Subcutaneous adipose tissue (tissue), 4 donors: ENCODE measurements around the gene C7orf57. TPM values are rescaled to one million over a fixed set of nuclear protein-coding genes. Genes with fewer than 3 reads are reported as not detected.

Experiments used
- total RNA-seq, 4 donors: library from RNA; depleted of rRNA; stranded (reverse); fragments of >200 nt; gene quantifications; one replicate each; pipeline ENCODE4 v1.1.0, GENCODE V29; 2016
- TF ChIP-seq, protein P1 (sequence below): fragments of 450-650 bp; IDR thresholded peaks from one replicate; pipeline ENCODE4 v1.5.1; 2016; ENCODE audit warnings: low read depth, mild to moderate bottlenecking, control low read depth, antibody characterized with exemption, moderate library complexity

The C7orf57 gene
- total RNA-seq, 4 donors from 2014 or later: 0.22 TPM; not detected in 3

- TF ChIP-seq, protein P1, sequence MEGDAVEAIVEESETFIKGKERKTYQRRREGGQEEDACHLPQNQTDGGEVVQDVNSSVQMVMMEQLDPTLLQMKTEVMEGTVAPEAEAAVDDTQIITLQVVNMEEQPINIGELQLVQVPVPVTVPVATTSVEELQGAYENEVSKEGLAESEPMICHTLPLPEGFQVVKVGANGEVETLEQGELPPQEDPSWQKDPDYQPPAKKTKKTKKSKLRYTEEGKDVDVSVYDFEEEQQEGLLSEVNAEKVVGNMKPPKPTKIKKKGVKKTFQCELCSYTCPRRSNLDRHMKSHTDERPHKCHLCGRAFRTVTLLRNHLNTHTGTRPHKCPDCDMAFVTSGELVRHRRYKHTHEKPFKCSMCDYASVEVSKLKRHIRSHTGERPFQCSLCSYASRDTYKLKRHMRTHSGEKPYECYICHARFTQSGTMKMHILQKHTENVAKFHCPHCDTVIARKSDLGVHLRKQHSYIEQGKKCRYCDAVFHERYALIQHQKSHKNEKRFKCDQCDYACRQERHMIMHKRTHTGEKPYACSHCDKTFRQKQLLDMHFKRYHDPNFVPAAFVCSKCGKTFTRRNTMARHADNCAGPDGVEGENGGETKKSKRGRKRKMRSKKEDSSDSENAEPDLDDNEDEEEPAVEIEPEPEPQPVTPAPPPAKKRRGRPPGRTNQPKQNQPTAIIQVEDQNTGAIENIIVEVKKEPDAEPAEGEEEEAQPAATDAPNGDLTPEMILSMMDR: no peak
These were observed 38.9 kb downstream of the C7orf57 start for GRCh38 chr7:48074204-48074654.

GRCh38 chr7:48077423-48077822 lies 42.1 kb downstream of the C7orf57 start:
- TF ChIP-seq, protein P1: no peak

GRCh38 chr7:48078470-48078869 lies 43.1 kb downstream of the C7orf57 start:
- TF ChIP-seq, protein P1: no peak

DNA sequence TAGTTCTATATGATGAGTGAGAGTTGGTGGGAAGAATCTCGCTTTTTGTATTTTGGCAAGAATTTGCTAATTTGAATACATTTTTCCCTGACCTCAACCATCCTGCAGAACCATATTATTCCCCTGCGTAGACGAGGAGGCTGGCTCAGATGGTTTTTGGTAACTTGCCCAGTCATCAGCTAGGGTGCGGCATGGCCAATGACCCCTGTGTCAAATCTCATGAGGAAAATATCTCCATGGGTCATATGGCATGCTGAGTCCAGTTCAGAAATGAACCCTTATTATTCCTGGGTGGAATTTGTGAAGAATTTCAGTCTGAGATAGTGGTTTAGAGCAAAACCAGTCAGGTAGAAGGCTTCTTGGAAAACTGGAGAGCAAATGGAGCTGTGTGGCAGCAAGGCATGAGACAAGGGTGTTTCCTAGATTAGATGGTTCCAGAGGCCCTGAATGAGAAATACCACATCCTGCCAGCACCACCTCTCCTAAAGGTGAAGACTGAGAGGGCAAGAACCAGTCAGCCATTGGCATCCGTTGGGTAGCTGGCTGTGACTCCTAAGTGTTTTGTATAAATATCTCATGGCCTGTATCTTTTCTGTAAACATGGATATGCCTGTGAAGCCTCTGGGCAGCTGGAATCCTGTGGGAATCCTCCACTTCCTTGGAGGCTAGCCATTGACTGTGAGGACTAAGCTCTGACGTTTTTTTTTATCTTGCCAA lies 47.9 kb downstream of the C7orf57 start:
- TF ChIP-seq, protein P1: no peak

DNA sequence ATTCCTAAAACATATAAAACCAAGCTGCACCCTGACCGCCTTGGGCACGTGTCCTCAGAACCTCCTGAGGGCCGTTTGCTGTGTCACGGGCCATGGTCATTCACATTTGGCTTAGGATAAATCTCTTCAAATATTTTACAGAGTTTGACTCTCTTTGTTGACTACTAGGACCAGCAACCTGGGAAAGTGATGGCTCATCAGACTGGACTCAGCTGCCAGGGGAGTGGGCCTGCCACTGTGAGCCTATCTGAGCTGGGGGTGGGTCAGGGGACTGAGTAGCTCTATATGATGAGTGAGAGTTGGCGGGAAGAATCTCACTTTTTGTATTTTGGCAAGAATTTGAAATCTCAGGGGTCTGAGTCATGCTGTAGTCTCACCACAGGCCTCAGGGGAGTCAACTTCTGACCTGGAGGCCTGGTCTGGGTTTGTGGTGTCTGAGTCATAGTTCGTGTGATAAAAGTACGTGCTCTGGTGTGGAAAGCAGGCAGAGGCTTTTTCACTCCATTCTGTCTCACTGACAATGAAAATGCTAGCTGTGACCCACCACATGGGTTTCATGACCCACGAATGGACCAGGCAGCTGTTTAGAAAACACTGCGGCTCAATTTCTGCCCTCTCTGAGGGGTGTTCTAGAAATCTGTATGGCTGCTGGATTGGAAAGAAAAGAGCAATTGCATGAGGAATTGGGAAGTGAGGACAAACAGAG lies 49.5 kb downstream of the C7orf57 start:
- TF ChIP-seq, protein P1: no peak

DNA sequence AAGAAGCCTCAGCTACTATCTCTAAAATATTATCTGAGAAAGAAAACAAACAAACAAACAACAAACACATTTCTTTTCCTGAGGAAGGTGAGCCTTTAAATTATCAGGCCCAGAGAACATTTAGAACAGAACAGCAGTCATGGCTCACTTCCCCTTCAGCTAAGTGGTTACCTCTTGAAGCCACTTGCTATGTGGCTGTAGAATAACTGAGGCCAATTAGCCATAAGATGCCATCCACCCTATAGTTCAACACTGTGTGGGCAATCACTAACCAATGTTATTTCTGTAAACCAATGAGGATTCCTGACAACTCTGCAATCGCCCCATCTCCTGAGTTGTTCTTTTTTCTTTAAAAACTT lies 50.1 kb downstream of the C7orf57 start:
- TF ChIP-seq, protein P1: no peak

GRCh38 chr7:48085942-48086341 lies 50.6 kb downstream of the C7orf57 start:
- TF ChIP-seq, protein P1: no peak
